ENCODE results near the gene EPHA4.

Gene EPHA4

GRCh38 chr2:221572219-221572820 is at the start of gene EPHA4:
EPHA4 (minus strand) TSS chr2:221572304; CDS start chr2:221572248, 56 bp downstream.
- no peak for FAIRE-seq

DNA sequence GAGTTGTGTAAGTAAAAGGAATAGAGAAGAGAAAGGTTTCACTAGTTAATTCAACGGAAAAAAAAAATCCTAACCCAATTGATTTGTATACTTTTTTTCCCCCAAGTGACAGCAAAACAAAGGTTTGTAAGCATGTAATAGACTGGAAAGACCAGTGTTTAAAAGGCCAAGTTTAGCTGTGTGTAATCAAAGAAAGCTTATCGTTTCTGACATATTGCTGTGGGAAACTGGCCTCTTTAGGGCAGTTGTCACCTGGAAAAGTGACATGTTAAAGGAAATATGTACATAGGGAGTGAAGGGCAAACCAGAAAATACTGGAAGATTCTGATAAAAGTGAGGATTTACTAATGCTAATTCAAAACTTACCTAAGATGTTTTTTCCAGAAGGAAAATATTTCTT is 45.9 kb upstream of the EPHA4 start:
- no peak for FAIRE-seq

DNA sequence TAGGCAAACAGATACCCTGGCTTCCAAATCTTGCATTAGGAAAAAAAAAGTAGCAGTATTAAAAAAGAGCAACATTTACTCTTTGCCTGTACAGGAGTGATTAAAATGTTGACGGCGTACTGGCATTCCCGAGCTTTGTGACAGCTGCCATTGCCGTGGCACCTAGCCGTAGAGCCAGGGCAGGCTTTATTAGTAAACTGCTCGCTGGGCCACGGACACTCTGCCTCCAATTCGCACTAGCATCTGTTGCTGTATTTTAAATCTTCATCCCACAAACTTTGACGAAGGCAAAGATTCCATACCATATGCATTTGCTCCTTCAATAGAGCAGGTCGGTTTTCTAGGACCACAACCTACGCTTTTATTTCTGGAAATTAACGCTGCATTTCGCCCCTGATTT is 44.5 kb upstream of the EPHA4 start:
- no peak for FAIRE-seq

- no peak for FAIRE-seq
These were observed 42.2 kb upstream of the EPHA4 start for GRCh38 chr2:221614274-221614673.

DNA sequence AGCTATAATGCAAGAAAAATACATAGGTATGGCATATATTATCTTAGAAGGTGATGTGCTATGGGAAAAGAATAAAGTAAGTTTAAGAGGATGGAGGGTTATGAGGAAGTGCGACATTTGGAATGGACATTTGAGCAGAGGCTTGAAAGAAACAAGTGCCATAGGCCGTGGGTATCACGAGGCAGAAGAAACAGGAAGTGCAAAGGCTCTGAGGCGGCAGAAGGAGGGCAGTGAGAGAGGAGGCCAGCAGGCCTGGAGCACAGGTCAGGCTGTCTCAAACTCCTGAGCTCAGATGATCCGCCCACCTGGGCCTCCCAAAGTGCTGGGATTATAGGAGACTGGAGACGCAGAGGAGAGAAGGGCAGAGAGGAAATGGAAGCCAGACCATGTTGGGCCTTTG is 40.7 kb upstream of the EPHA4 start:
- FAIRE-seq: no peak

DNA sequence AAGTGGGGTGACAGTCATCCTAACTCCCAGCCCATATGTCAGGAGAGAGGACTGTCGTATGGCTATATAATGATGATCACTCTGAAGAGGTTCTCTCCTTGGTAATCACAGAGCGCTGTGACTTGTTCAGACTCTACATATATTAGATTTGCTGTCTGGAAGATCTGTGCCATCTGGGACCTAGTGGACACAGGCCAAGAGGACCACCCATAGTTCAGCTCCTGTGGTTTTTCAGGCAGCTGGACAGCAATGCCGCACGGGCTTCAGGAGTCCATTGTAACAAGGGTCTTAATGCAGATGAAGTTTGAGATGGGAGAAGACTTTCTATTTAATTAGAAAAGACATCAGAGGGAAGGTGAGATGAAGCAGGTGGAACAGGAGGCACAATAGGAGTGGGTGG is 40.1 kb upstream of the EPHA4 start:
- no peak for FAIRE-seq

- FAIRE-seq: no peak
These were observed 38.6 kb upstream of the EPHA4 start for GRCh38 chr2:221610675-221611074.

GRCh38 chr2:221610255-221610654 is 38.2 kb upstream of the EPHA4 start:
- FAIRE-seq: no peak

- no peak for FAIRE-seq
These were observed 36.3 kb upstream of the EPHA4 start for GRCh38 chr2:221608442-221608841.

DNA sequence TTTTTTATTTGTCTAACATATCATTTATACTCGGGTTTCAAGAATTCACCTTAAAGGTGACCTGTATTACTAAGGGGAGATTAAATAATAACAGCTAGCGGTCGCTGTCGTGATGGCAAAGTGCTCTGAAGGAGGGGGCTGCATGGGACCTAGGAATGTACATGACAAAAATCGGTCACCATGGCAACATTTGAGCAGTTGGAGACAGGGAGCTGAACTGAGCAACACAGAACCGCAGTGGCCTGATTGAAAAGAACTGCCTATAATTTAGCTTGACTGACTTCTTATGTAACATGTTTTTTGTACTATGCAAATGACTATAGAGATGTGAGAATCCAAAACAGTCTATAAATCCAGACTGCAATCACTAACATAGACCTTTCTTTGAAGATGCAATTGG is 34.3 kb upstream of the EPHA4 start:
- no peak for FAIRE-seq

DNA sequence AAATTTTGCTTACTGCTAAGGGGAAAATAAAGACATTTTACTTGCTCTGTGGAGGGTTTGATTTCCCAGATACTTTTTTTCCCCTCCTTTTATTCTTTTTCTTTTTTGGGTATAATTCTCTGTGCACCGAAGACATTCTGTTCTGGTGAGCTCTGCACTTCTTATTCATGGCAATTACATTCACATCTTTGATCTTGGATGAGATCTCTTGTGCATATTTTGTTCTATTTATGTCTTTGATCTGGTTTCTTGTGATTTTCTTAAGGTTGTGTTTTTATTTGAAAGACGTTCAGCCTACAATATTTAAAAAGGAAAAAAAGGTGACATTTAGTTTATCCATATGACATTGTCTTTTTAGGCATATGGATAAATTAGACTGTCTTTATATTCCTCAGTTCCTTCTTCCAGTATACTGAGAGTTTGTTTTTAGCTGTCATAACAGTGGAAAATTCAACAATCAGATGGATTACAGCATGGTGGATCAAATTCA is 33.7 kb upstream of the EPHA4 start:
- no peak for FAIRE-seq

DNA sequence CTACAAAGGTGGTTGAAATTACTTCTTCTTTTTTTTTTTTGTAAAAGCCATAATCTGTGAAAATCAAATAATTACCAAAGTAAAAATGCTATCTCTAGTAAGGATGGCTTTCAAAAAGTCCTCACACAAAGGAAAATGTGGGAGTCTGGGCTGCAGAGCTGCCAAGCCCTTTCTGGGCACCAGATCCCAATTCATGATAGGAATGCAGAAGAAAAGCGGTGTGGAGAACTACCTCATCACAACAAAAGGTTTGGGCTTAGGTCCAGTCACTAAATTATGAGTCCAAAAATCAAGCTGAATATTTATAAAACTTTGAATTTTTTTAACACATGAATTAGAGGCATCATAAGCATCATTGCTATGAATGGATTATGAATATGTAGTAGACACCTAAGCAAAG is 30.8 kb upstream of the EPHA4 start:
- no peak for FAIRE-seq

GRCh38 chr2:221601376-221601775 is 29.3 kb upstream of the EPHA4 start:
- FAIRE-seq: no peak

GRCh38 chr2:221600388-221600787 is 28.3 kb upstream of the EPHA4 start:
- FAIRE-seq: no peak

- no peak for FAIRE-seq
These were observed 24.1 kb upstream of the EPHA4 start for GRCh38 chr2:221596192-221596591.

DNA sequence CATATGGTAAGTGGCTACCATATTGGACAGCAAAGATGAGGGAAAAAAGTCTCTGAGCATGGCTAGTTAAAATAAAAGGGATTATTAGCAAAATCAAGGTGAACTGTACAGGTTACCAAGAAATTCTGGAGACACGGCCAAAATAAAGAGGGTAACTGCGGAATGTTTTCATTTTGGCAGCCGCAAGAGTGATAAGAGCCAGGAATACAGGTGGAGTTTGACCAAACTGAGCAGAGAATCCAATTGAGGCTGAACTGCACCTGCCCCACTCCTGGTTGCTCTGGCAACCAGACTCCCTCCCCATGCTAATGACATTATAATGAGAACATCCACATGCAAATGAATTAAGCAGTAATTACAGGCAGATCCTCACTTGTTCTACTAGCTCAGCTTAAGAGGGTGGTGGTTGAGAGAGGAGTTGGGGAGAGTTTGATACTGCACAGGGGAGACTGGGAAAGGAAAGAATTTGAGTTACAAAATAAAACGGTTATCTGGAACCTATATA is 18.8 kb upstream of the EPHA4 start:
- no peak for FAIRE-seq

GRCh38 chr2:221589696-221590095 is 17.6 kb upstream of the EPHA4 start:
- no peak for FAIRE-seq

- FAIRE-seq: no peak
These were observed 16.3 kb upstream of the EPHA4 start for GRCh38 chr2:221588306-221588985.

GRCh38 chr2:221581986-221582385 is 9.9 kb upstream of the EPHA4 start:
- FAIRE-seq: no peak

- FAIRE-seq: no peak
These were observed 2.1 kb upstream of the EPHA4 start for GRCh38 chr2:221574231-221574570.

DNA sequence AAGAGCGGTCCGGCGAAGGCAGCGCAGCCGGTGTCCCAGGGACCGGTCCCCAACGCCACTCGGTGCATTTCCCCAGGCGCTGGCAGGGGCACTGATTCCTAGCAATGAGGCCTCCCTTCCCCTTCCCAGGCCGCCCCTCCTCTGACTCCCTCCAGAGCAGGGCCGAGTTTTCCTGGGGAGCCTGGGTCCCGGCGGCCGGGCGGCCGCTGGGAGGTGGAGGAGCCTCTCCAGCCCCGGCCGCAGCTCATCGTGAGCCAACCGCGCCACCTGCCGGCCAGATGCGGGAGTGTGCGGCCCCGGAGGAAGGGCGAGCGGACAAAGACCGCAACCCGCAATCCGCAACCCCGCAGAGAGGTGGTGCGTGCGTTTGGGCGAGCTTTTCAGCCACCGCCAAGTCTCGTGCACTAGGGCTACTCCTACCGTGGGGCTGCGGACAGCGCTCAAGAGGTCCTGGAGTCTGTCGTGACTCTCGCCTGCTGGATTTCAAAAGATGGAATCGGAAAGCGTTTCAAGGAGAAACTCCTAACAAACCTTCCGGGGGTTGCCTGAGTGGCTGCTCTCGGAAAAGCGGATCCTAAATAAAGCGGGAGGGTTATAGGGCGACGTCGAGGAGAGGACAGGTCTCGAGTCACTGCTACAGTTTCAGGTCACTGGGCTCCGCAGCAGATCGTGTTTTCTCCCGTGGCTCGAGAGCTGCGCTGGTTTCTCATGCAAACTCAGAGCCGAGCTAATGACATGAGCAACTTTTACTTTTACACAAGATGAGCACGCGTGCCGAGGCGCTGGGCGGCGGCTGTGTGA is 1.5 kb upstream of the EPHA4 start:
- no peak for FAIRE-seq

GRCh38 chr2:221572821-221573429 is 821 bp upstream of the EPHA4 start:
- no peak for FAIRE-seq

DNA sequence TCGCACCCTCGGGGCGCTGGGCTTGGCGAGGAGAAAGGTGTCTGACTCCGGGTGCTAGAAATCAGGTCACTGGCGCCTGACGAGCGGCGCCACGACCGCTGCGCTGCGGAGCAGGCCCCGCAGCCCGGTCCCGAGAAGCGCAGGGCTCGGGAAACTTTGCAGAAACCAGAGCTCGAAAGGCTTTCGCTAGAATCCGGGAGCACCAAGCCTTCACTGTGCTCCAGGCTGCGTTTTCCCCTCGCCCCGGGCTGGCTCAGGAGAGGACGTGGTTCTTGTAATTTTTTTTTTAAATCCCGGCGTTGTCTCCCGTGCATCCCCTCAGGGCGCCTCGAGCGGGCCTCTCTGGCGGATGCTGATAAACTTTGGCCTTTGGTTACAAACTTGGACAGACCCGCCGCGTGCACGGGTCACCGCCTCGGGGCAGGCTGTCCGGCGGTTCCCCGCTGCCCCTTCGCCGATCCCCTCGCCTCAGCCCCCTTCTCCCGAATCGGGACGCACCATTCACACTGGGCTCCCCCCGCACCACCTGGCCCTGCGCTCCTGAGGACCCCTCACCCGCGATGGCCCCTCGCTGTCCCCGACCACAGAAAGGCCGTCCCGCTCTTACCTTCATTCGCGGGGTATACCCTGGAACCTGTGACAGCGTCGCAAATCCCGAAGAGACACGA is 419 bp downstream of the EPHA4 start:
- no peak for FAIRE-seq

Data from endometrium (tissue), 2 donors.